ENCODE measurements around the gene PAXX. TPM values are rescaled to one million over a fixed set of nuclear protein-coding genes. Genes with fewer than 3 reads are reported as not detected.

Gene PAXX
- total RNA-seq, 3 donors from 2014 or later (not counting 1 experiment from before 2014, with no cell fraction given): 161 to 188 (median 161) TPM

- H3K27ac ChIP-seq (ENCODE audit: low read length): no peak overlapping the region
- no peak overlapping the region for H3K27ac Mint-ChIP-seq
- no peaks in the 10 kb centered on the region for H3K9me3 Mint-ChIP-seq
- H3K27me3 ChIP-seq (ENCODE audit: control insufficient read depth, insufficient read depth, low read length): no peaks in the 10 kb centered on the region
- no peak for TF ChIP-seq CTCF (IDR thresholded peaks at IDR 0.05)
- WGBS (ENCODE audit: insufficient coverage): 93% methylated on average over 26 of the region's 27 CpGs
- H3K9me3 ChIP-seq (ENCODE audit: control insufficient read depth, insufficient read depth, low read length): no peaks in the 10 kb centered on the region
- H3K27me3 Mint-ChIP-seq (ENCODE audit: low read depth in 2 of 2): no peaks in the 10 kb centered on the region
- peaks cover 71% of the 10 kb centered on the region for H3K4me1 ChIP-seq (ENCODE audit: control insufficient read depth, insufficient read depth, low read length)
- peaks cover 16% of the 10 kb centered on the region for H3K36me3 ChIP-seq (ENCODE audit: control insufficient read depth, insufficient read depth, low read length)
- DNase-seq: no peak
- ATAC-seq: no peak
- no peak overlapping the region for H3K4me3 ChIP-seq (ENCODE audit: low read length)
- no peaks in the 10 kb centered on the region for H3K36me3 Mint-ChIP-seq
- H3K4me1 Mint-ChIP-seq: peaks cover 7 to 33% of the 10 kb centered on the region in 2 donors
- intact Hi-C loops (cut with micrococcal nuclease): no loop called here
- H3K4me3 Mint-ChIP-seq: no peak overlapping the region
These were observed 45.8 kb upstream of the PAXX start for GRCh38 chr9:136946228-136947027.

DNA sequence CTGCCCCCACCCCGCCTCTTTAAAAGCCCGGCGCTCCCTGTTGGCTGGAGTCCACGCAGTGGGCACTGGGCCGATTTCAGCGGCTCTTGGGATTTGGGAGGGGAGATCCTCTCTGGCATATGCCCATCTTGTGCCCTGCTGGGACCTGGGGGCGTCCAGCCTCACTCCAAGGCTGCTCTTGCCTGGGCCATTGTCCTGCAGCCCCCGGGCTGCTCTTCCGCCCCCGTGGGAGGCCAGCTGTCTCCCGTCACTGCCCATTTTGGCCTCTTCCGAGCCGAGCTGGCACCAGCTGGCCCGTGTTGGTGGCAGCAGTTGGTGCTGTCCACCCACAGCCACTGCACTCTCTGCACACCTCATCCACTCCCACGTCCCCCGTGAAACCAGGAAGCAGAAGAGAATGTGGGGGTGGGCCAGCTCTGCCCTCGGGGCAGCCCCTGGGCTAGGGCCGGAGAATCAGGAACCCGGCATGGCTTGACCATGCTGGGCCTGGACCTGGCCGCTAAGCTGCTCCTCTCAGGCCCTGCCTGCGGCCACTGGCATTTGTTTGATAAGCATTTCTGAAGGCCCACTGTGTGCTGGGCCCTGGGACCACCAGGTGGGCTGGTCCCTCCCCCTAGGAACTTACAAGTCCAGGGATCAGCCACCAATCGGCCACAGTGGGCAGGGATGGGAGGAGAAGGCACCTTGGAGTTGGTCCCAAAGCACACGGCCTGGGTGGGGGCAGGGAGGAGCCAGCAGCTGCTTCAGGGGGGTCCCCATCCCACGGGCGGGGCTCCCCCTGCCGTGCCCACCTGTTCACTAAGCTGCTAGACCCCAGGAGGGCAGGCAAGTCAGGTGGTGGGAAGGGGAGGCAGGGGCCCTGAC is 45.0 kb upstream of the PAXX start:
- Histone ChIP-seq H3K36me3 (ENCODE audit: control insufficient read depth, insufficient read depth, low read length) (peaks cover 7% of the 10 kb centered on the region), H3K27ac (ENCODE audit: low read length) (no peak overlapping the region), H3K4me3 (ENCODE audit: low read length) (no peak overlapping the region), H3K4me1 (ENCODE audit: control insufficient read depth, insufficient read depth, low read length) (peaks cover 68% of the 10 kb centered on the region), H3K9me3 (ENCODE audit: control insufficient read depth, insufficient read depth, low read length) (no peaks in the 10 kb centered on the region), H3K27me3 (ENCODE audit: control insufficient read depth, insufficient read depth, low read length) (no peaks in the 10 kb centered on the region)
- Mint-ChIP-seq H3K36me3 (no peaks in the 10 kb centered on the region), H3K4me3 (peak overlapping the region; percentile 21), H3K27me3 (ENCODE audit: low read depth in 2 of 2) (no peaks in the 10 kb centered on the region), H3K9me3 (no peaks in the 10 kb centered on the region), H3K4me1 (peaks cover 7 to 33% of the 10 kb centered on the region in 2 donors), H3K27ac (peak overlapping the region in 1 of 2 donors; percentile 67)
- WGBS (ENCODE audit: insufficient coverage): 89% methylated on average over 26 of the region's 26 CpGs
- intact Hi-C loops (cut with micrococcal nuclease): no loop called here
- DNase-seq: no peak
- no peak for TF ChIP-seq CTCF (IDR thresholded peaks at IDR 0.05)
- no peak for ATAC-seq

- no peak for ATAC-seq
- H3K36me3 Mint-ChIP-seq: no peaks in the 10 kb centered on the region
- Histone ChIP-seq H3K36me3 (ENCODE audit: control insufficient read depth, insufficient read depth, low read length) (no peaks in the 10 kb centered on the region), H3K9me3 (ENCODE audit: control insufficient read depth, insufficient read depth, low read length) (no peaks in the 10 kb centered on the region), H3K4me3 (ENCODE audit: low read length) (no peak overlapping the region), H3K27me3 (ENCODE audit: control insufficient read depth, insufficient read depth, low read length) (no peaks in the 10 kb centered on the region), H3K4me1 (ENCODE audit: control insufficient read depth, insufficient read depth, low read length) (peaks cover 63% of the 10 kb centered on the region), H3K27ac (ENCODE audit: low read length) (peak overlapping the region; percentile 1)
- peak overlapping the region; percentile 81 to 92 for H3K27ac Mint-ChIP-seq
- 47% methylated on average over 15 of the region's 15 CpGs for WGBS (ENCODE audit: insufficient coverage)
- peak; percentile 14 for TF ChIP-seq CTCF (IDR thresholded peaks at IDR 0.05)
- peaks cover 7 to 33% of the 10 kb centered on the region in 2 donors for H3K4me1 Mint-ChIP-seq
- peak overlapping the region; percentile 85 for H3K4me3 Mint-ChIP-seq
- no peaks in the 10 kb centered on the region for H3K27me3 Mint-ChIP-seq (ENCODE audit: low read depth in 2 of 2)
- no peaks in the 10 kb centered on the region for H3K9me3 Mint-ChIP-seq
- intact Hi-C loops (cut with micrococcal nuclease): loop anchor here (2.0 kb wide), 2 partner anchors 45 to 87 kb away; partner anchors contain the start of gene PAXX
- DNase-seq: peak in 1 of 2 donors; percentile 48
These were observed 44.2 kb upstream of the PAXX start for GRCh38 chr9:136947955-136948510.

All from natural killer cell (primary cell).